T-cell (primary cell): ENCODE results near the gene FPR1. TPM values are rescaled to one million over a fixed set of nuclear protein-coding genes. Genes with fewer than 3 reads are reported as not detected.

Experiments
- ATAC-seq, 4 experiments: fragments of 200-7000 bp in 3 of 4; fragments of 150-1000 bp in 1 of 4; cut with Tn5 transposase; replicated peaks in 1 of 4; 1 replicate in 3 of 4; 2 replicates in 1 of 4; pipeline ENCODE4 v1.10.0; 2021; ENCODE audit warnings: moderate library complexity in 3 of 4, mild to moderate bottlenecking in 2 of 4, moderate number of reproducible peaks in 1 of 4
- CTCF ChIA-PET, 2 donors: fragments of 300-600 bp; sonication (Branson Sonifier 250); formaldehyde crosslinking; loops; one replicate each; lab custom pipeline; 2022; ENCODE audit warnings: antibody characterized with exemption in 2 of 2; lab: Charles Lee
- POLR2A ChIA-PET, 2 donors: fragments of 300-600 bp; sonication (Branson Sonifier 250); formaldehyde crosslinking; loops; one replicate each; lab custom pipeline; 2022; ENCODE audit warnings: antibody characterized with exemption in 2 of 2; lab: Charles Lee
- DNase-seq, 35 experiments: peaks; one replicate each; pipeline versions ENCODE4 v3.0.0 to v3.0.0-alpha.2; 2013 to 2023
- H3K27ac ChIP-seq: one replicate; pipeline ENCODE4 v1.5.1; 2013; ENCODE audit warnings: low read length
- H3K27me3 ChIP-seq, 2 experiments: replicated peaks in 1 of 2; 1 replicate in 1 of 2; 2 replicates in 1 of 2; pipeline versions ENCODE4 v1.6.1 to v1.7.0; 2013; ENCODE audit warnings: low read length in 1 of 2, mixed read lengths in 1 of 2; ENCODE audit not compliant: control insufficient read depth in 2 of 2, insufficient read depth in 2 of 2; ENCODE audit errors: extremely low read depth in 1 of 2
- H3K36me3 ChIP-seq, 2 donors: 1 replicate in 1 of 2; 2 replicates in 1 of 2; pipeline versions ENCODE4 v1.6.1 to v1.7.0; 2013; ENCODE audit warnings: low read length in 1 of 2; ENCODE audit not compliant: control insufficient read depth in 2 of 2, insufficient read depth in 1 of 2; ENCODE audit errors: extremely low read depth in 1 of 2
- H3K4me1 ChIP-seq, 2 experiments: 1 replicate in 1 of 2; 2 replicates in 1 of 2; pipeline versions ENCODE4 v1.6.1 to v1.7.0; 2013; ENCODE audit warnings: low read length in 2 of 2, mixed read lengths in 1 of 2; ENCODE audit not compliant: insufficient read depth in 2 of 2, control insufficient read depth in 1 of 2; ENCODE audit errors: extremely low read depth in 1 of 2
- H3K4me3 ChIP-seq, 2 donors: 1 replicate in 1 of 2; 2 replicates in 1 of 2; pipeline versions ENCODE4 v1.5.1 to v1.7.0; 2013; ENCODE audit warnings: mild to moderate bottlenecking in 2 of 2, low read length in 1 of 2, moderate library complexity in 1 of 2; ENCODE audit not compliant: control insufficient read depth in 1 of 2; ENCODE audit errors: extremely low read depth in 1 of 2
- H3K9me3 ChIP-seq: 2 replicates; pipeline ENCODE4 v1.7.0; 2013
- H3K27ac Mint-ChIP-seq, 2 donors: one replicate each; pipeline ENCODE4 v1.8.0; 2020 to 2021; ENCODE audit warnings: mild to moderate bottlenecking in 2 of 2, mixed read lengths in 2 of 2
- H3K27me3 Mint-ChIP-seq, 2 donors: one replicate each; pipeline ENCODE4 v1.8.0; 2021 to 2022; ENCODE audit warnings: mixed read lengths in 2 of 2
- H3K36me3 Mint-ChIP-seq: one replicate; pipeline ENCODE4 v1.8.0; 2021; ENCODE audit warnings: mixed read lengths
- H3K4me1 Mint-ChIP-seq, 3 donors: one replicate each; pipeline ENCODE4 v1.8.0; 2020 to 2022; ENCODE audit warnings: mixed read lengths in 3 of 3, mild to moderate bottlenecking in 1 of 3
- H3K4me3 Mint-ChIP-seq, 3 donors: one replicate each; pipeline ENCODE4 v1.8.0; 2020 to 2022; ENCODE audit warnings: mild to moderate bottlenecking in 3 of 3, mixed read lengths in 3 of 3, moderate library complexity in 3 of 3
- H3K9me3 Mint-ChIP-seq, 3 donors: one replicate each; pipeline ENCODE4 v1.8.0; 2020 to 2022; ENCODE audit warnings: mixed read lengths in 3 of 3
- WGBS: methylation state at CpG from one replicate; pipeline ENCODE4 v1.1.5; 2013; ENCODE audit warnings: missing lambda C conversion rate; ENCODE audit not compliant: insufficient coverage; 5-methylcytosine and 5-hydroxymethylcytosine counted together
- total RNA-seq, 35 experiments: library from RNA in 6 of 35; stranded (reverse) in 6 of 35; fragments of 120-200 nt in 1 of 35; gene quantifications; one replicate each; pipeline versions ENCODE4 v1.2.1 to v1.2.4 and lab custom pipeline; 2013 to 2026

Gene FPR1
- total RNA-seq, 5 donors from 2014 or later (not counting 1 experiment from before 2014, with no cell fraction given) = 0.13 to 0.19 TPM; not detected in 3

DNA sequence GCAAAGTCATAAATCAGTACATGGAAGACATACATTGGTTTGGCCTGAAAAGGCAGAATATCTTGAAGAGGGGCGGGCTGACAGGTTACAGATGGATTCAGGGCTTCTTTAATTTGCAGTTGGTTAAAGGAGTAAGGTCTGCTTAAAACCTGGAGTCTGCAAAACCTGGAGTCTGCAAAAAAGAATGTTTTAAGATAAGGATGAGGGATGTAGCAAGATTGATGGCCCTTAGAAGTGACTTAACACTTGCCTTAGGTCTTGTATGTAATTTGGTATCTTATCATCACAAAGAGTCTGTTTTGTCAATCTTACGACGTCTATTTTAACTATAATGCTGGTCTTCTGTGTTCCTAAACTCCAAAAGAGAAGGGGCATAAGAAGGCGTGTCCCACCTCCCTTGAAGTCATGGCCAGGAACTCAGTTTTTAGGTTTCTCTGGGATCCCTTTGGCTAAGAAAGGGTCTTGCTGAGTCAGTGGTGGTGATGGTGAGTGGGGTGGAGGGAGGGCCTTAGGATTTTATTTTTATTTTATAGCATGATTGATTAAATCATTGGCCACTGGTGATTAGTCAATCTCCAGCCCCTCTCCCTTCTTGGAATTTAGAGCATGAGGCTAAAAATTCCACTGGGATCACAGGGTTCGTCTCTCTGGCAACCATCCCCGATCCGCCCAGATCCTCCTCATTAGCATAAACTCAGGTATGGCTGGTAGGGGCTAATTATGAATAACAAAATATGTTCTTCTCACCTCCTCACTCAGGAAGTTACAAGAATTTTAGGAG, 17.7 kb downstream of the FPR1 start:
- POLR2A ChIA-PET = no interaction called here
- peaks cover 2 to 18% of the 10 kb centered on the region in 2 experiments for H3K27me3 ChIP-seq
- H3K27ac Mint-ChIP-seq = no peak overlapping the region
- H3K4me1 Mint-ChIP-seq = no peaks in the 10 kb centered on the region
- peaks cover 9 to 16% (median 10%) of the 10 kb centered on the region in 3 donors for H3K9me3 Mint-ChIP-seq
- H3K27me3 Mint-ChIP-seq = peaks cover 22 to 32% of the 10 kb centered on the region in 2 donors
- H3K4me3 ChIP-seq = no peak overlapping the region
- no peak for DNase-seq
- H3K36me3 ChIP-seq = no peaks in the 10 kb centered on the region
- 67% methylated on average over 1 of the region's 7 CpGs for whole genome bisulfite sequencing
- H3K27ac ChIP-seq = no peak overlapping the region
- CTCF ChIA-PET = no interaction called here
- no peaks in the 10 kb centered on the region for H3K4me1 ChIP-seq
- ATAC-seq = no peak
- no peak overlapping the region for H3K4me3 Mint-ChIP-seq
- H3K36me3 Mint-ChIP-seq = no peaks in the 10 kb centered on the region
- H3K9me3 ChIP-seq = no peaks in the 10 kb centered on the region

DNA sequence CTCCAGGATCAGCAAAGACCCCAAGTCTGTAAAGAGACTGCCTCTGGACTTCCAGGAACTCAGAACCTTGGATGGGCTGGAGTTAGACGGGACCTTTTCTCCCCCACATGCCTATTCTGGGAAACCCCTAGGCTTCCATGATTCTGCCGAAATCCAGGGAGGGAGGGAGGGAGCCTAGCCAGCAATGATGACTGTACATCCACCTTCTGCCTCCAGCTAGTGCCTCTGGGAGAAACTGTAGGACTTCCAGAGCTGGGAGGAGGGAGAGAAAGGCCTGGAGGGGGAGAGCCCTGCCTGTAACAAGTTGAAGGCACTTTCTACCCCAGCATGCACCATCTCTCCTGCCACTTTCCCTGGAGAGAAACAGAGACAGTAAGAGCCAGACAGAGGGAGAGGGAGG, 21.9 kb downstream of the FPR1 start:
- peaks cover 33 to 38% of the 10 kb centered on the region in 2 donors for H3K27me3 Mint-ChIP-seq
- H3K36me3 Mint-ChIP-seq = no peaks in the 10 kb centered on the region
- Histone ChIP-seq H3K27ac (no peak overlapping the region), H3K36me3 (no peaks in the 10 kb centered on the region), H3K27me3 (peaks cover 0 to 45% of the 10 kb centered on the region in 2 experiments), H3K4me1 (no peaks in the 10 kb centered on the region), H3K4me3 (no peak overlapping the region), H3K9me3 (no peaks in the 10 kb centered on the region)
- H3K27ac Mint-ChIP-seq = no peak overlapping the region
- POLR2A ChIA-PET = no interaction called here
- DNase-seq (no peak), ATAC-seq (no peak)
- H3K9me3 Mint-ChIP-seq = peaks cover 9 to 19% (median 10%) of the 10 kb centered on the region in 3 donors
- H3K4me3 Mint-ChIP-seq = no peak overlapping the region
- CTCF ChIA-PET = no interaction called here
- no peaks in the 10 kb centered on the region for H3K4me1 Mint-ChIP-seq
- WGBS = no CpG with 5 or more reads among the region's 2 CpGs

DNA sequence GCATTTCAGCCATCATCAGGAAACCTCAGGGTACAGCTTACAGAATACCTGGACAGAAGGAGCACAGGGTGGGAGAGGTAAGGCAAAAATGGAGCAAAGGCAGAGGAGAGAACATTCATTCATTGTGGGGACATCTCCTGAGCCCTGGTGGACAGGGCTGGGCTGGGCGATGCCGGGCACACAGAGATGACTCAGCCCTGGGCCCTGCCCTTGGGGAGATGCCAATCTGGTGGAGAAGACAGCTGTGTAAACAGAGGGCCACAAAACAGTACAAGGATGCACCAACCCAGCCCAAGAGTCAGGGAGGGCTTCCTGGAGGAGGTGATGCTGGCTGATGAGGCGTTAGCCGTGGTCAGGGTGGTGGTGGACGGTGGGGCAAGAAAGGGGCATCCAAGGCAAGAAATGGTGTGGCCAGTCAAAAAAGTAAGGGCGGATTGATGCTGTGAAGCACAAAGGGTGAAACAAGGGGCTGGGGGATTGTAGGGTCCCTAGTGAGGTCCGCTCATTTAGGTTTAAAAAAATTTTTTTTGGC, 24.3 kb downstream of the FPR1 start:
- Mint-ChIP-seq H3K4me1 (no peaks in the 10 kb centered on the region), H3K27ac (no peak overlapping the region), H3K4me3 (no peak overlapping the region), H3K27me3 (peaks cover 46 to 50% of the 10 kb centered on the region in 2 donors), H3K9me3 (peaks cover 9 to 17% (median 10%) of the 10 kb centered on the region in 3 donors), H3K36me3 (no peaks in the 10 kb centered on the region)
- DNase-seq = no peak
- Histone ChIP-seq H3K4me3 (no peak overlapping the region), H3K27me3 (peaks cover 2 to 54% of the 10 kb centered on the region in 2 experiments), H3K4me1 (no peaks in the 10 kb centered on the region), H3K27ac (no peak overlapping the region), H3K36me3 (no peaks in the 10 kb centered on the region), H3K9me3 (no peaks in the 10 kb centered on the region)
- ATAC-seq = no peak
- CTCF ChIA-PET = interaction anchor here (0.6 to 0.7 kb wide), 2 partner anchors 980 to 1777 kb away, joined by 3 to 9 read pairs; no protein-coding TSS in a partner anchor
- POLR2A ChIA-PET = no interaction called here
- 71% methylated on average over 7 of the region's 7 CpGs for WGBS

DNA sequence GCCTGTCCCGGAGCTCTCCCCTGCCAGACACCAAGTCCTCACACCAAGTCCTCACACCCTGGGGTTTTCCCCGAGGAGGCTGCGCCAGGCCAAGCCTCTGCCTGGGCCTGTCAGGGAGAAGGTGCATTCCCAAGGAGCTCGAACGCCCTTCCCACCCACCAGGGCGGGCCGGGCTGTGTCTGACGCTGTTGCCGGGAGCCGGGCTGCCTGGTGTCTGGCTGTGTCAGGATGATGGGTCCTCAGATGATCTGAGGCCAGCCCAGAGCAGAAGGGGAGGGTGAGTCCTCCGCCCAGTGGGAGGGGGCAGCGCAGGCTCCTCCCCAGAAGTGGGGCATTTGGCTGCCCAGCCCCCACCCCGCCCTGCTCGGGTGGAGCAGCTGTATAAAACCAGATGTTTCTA, 25.6 kb downstream of the FPR1 start:
- no peak overlapping the region for H3K4me3 Mint-ChIP-seq
- WGBS = 83% methylated on average over 7 of the region's 14 CpGs

DNA sequence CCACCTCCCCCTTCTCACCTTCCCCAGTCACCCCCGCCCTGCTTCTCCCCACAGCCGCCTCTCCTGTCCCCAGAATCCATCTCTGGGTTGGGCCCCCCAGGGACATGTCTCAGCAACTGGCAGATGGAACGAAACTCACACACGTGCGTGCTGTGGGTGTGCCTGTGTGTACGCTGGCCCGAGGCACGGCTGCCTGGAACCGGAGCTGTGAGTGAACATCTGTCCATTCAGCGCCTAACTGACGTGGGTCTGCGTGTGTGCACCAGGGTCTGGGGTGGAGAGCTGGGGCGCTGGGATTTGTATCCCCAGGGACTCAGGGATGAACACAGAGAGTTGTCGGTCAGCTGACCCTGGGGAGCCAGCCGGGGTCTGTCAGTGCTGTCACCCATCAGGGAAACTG, 27.1 kb downstream of the FPR1 start:
- Histone ChIP-seq H3K4me1 (no peaks in the 10 kb centered on the region), H3K27ac (no peak overlapping the region), H3K9me3 (no peaks in the 10 kb centered on the region), H3K4me3 (no peak overlapping the region), H3K36me3 (no peaks in the 10 kb centered on the region), H3K27me3 (peaks cover 4 to 59% of the 10 kb centered on the region in 2 experiments)
- ChIA-PET CTCF (no interaction called here), POLR2A (no interaction called here)
- ATAC-seq (no peak), DNase-seq (no peak)
- Mint-ChIP-seq H3K27ac (no peak overlapping the region), H3K27me3 (peaks cover 54 to 60% of the 10 kb centered on the region in 2 donors), H3K4me3 (no peak overlapping the region), H3K36me3 (no peaks in the 10 kb centered on the region), H3K9me3 (peaks cover 0 to 3% (median 0%) of the 10 kb centered on the region in 3 donors), H3K4me1 (peaks cover 0 to 5% (median 0%) of the 10 kb centered on the region in 3 donors)
- 69% methylated on average over 11 of the region's 15 CpGs for WGBS

More for the DNA sequence above, 25.6 kb downstream of the FPR1 start:
- H3K9me3 Mint-ChIP-seq = peaks cover 3 to 8% (median 5%) of the 10 kb centered on the region in 3 donors
- H3K4me1 Mint-ChIP-seq = no peaks in the 10 kb centered on the region
- H3K4me1 ChIP-seq = no peaks in the 10 kb centered on the region
- no peak overlapping the region for H3K27ac Mint-ChIP-seq
- H3K36me3 Mint-ChIP-seq = no peaks in the 10 kb centered on the region
- H3K27ac ChIP-seq = no peak overlapping the region
- H3K36me3 ChIP-seq = no peaks in the 10 kb centered on the region
- CTCF ChIA-PET = no interaction called here
- H3K27me3 Mint-ChIP-seq = peaks cover 44 to 49% of the 10 kb centered on the region in 2 donors
- peaks cover 4 to 56% of the 10 kb centered on the region in 2 experiments for H3K27me3 ChIP-seq
- ATAC-seq = no peak
- no peak for DNase-seq
- no peak overlapping the region for H3K4me3 ChIP-seq
- POLR2A ChIA-PET = no interaction called here
- no peaks in the 10 kb centered on the region for H3K9me3 ChIP-seq

DNA sequence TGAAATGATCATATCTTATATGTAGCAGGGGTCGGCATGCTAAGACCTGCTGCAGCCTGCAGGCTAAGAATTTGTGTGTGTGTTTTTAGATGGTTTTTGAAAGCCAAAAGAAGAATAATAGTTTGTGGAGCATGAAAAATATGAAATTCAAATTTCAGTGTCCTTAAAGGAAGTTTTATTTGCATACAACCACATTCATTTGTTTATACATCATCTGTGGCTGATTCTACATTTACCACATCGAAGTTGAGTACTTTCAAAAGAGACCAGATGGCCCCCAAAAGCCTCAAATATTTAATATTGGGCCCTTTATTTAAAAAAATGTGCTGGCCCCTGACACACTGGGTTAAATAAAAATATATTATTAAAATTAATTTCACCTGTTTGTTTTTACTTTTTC, 29.2 kb downstream of the FPR1 start:
- Mint-ChIP-seq H3K4me3 (no peak overlapping the region), H3K36me3 (no peaks in the 10 kb centered on the region), H3K27ac (no peak overlapping the region), H3K9me3 (no peaks in the 10 kb centered on the region), H3K27me3 (peaks cover 51 to 59% of the 10 kb centered on the region in 2 donors), H3K4me1 (peaks cover 2 to 5% (median 3%) of the 10 kb centered on the region in 3 donors)
- Histone ChIP-seq H3K27me3 (peaks cover 6 to 57% of the 10 kb centered on the region in 2 experiments), H3K4me3 (no peak overlapping the region), H3K27ac (no peak overlapping the region), H3K4me1 (no peaks in the 10 kb centered on the region), H3K36me3 (no peaks in the 10 kb centered on the region), H3K9me3 (no peaks in the 10 kb centered on the region)
- no CpG with 5 or more reads among the region's 2 CpGs for WGBS
- ATAC-seq (no peak), DNase-seq (no peak)
- ChIA-PET POLR2A (no interaction called here), CTCF (no interaction called here)
